HFFc6 (cell line): ENCODE data around the gene ZNF628. TPM values are rescaled to one million over a fixed set of nuclear protein-coding genes. Genes with fewer than 3 reads are reported as not detected.
A peak's percentile ranks its signal among the peaks of the same experiment; 100 is the strongest.
"Not testable (repeated sequence)": the region's sequence is repeated elsewhere in the genome, so short reads cannot be mapped to it uniquely, and the experiment has no call there.

ENCODE experiments used
- DNase-seq: peaks from one replicate; pipeline ENCODE4 v3.0.0-alpha.2; 2018
- H3K27ac Mint-ChIP-seq: 2 replicates; pipeline ENCODE4 v1.8.0; 2020; ENCODE audit warnings: mild to moderate bottlenecking, mixed read lengths
- H3K27me3 Mint-ChIP-seq: 2 replicates; pipeline ENCODE4 v1.8.0; 2021; ENCODE audit warnings: mild to moderate bottlenecking, moderate library complexity, mixed read lengths; ENCODE audit not compliant: insufficient read depth
- H3K36me3 Mint-ChIP-seq: 2 replicates; pipeline ENCODE4 v1.8.0; 2021; ENCODE audit warnings: low read depth, mixed read lengths
- H3K4me1 Mint-ChIP-seq: 2 replicates; pipeline ENCODE4 v1.8.0; 2020; ENCODE audit warnings: low read depth, mixed read lengths
- H3K4me3 Mint-ChIP-seq: 2 replicates; pipeline ENCODE4 v1.8.0; 2020; ENCODE audit warnings: mild to moderate bottlenecking, moderate library complexity, mixed read lengths
- H3K9me3 Mint-ChIP-seq: 2 replicates; pipeline ENCODE4 v1.8.0; 2020; ENCODE audit warnings: mild to moderate bottlenecking, mixed read lengths
- CTCF ChIP-seq: fragments of 200-600 bp; sonication (generic); IDR thresholded peaks from 2 replicates; pipeline ENCODE4 v1.5.0; 2021; ENCODE audit warnings: antibody characterized with exemption, mild to moderate bottlenecking
- total RNA-seq, 6 experiments: library from RNA; stranded (reverse); fragmentation: NEBNext Ultra II Directional; extraction: Animal tissue kit (Norgen Biotek cat#: 25700); gene quantifications; 2 replicates in 1 of 6; 3 replicates in 5 of 6; pipeline ENCODE4 v1.2.3, GENCODE V29; 2021

Gene ZNF628
- total RNA-seq, 6 experiments from 2014 or later: 8.6 to 11.3 (median 9.5) TPM

- Mint-ChIP-seq H3K4me3 (no peak overlapping the region), H3K27me3 (peaks cover 6% of the 10 kb centered on the region), H3K4me1 (peaks cover 61% of the 10 kb centered on the region), H3K36me3 (peaks cover 15% of the 10 kb centered on the region; the same call in 1 of the 2 replicates), H3K27ac (peak overlapping the region; percentile 76; the same call in 1 of the 2 replicates), H3K9me3 (no peaks in the 10 kb centered on the region)
- DNase-seq: no peak
- no peak for TF ChIP-seq CTCF
These were observed 16.0 kb downstream of the ZNF628 start for GRCh38 chr19:55492362-55492944.

GRCh38 chr19:55493052-55493644 is 16.7 kb downstream of the ZNF628 start:
- H3K4me1 Mint-ChIP-seq: peaks cover 59% of the 10 kb centered on the region
- H3K36me3 Mint-ChIP-seq: peaks cover 15% of the 10 kb centered on the region; the same call in 1 of the 2 replicates

GRCh38 chr19:55493645-55494171 is 17.3 kb downstream of the ZNF628 start:
- Mint-ChIP-seq H3K4me1 (peaks cover 55% of the 10 kb centered on the region), H3K9me3 (no peaks in the 10 kb centered on the region), H3K27ac (peak overlapping the region; percentile 92), H3K27me3 (peaks cover 3% of the 10 kb centered on the region), H3K36me3 (peaks cover 15% of the 10 kb centered on the region; the same call in 1 of the 2 replicates), H3K4me3 (peak overlapping the region; percentile 92)
- TF ChIP-seq CTCF: no peak
- DNase-seq: no peak

More at GRCh38 chr19:55493052-55493644, 16.7 kb downstream of the ZNF628 start:
- peak; percentile 45 for DNase-seq
- no peak; the same call in 1 of the 2 replicates for TF ChIP-seq CTCF
- H3K27me3 Mint-ChIP-seq: peaks cover 6% of the 10 kb centered on the region
- H3K4me3 Mint-ChIP-seq: peak overlapping the region; percentile 63
- H3K9me3 Mint-ChIP-seq: no peaks in the 10 kb centered on the region
- H3K27ac Mint-ChIP-seq: peak overlapping the region; percentile 76

GRCh38 chr19:55494172-55494761 is 17.9 kb downstream of the ZNF628 start:
- Mint-ChIP-seq H3K9me3 (no peaks in the 10 kb centered on the region), H3K4me1 (peaks cover 59% of the 10 kb centered on the region), H3K4me3 (peak overlapping the region; percentile 92), H3K36me3 (peaks cover 15% of the 10 kb centered on the region; the same call in 1 of the 2 replicates), H3K27me3 (peaks cover 3% of the 10 kb centered on the region), H3K27ac (peak overlapping the region; percentile 92)
- peak; percentile 59 for DNase-seq
- TF ChIP-seq CTCF: no peak

- Mint-ChIP-seq H3K27me3 (peaks cover 3% of the 10 kb centered on the region), H3K36me3 (peaks cover 15% of the 10 kb centered on the region; the same call in 1 of the 2 replicates), H3K4me1 (peaks cover 59% of the 10 kb centered on the region), H3K4me3 (peak overlapping the region; percentile 55), H3K9me3 (no peaks in the 10 kb centered on the region), H3K27ac (peak overlapping the region; percentile 63)
- no peak for TF ChIP-seq CTCF
- no peak for DNase-seq
These were observed 19.4 kb downstream of the ZNF628 start for GRCh38 chr19:55495646-55496349.

GRCh38 chr19:55496820-55497219 is 20.4 kb downstream of the ZNF628 start:
- Mint-ChIP-seq H3K27ac (peak overlapping the region; percentile 20), H3K36me3 (peaks cover 19% of the 10 kb centered on the region; the same call in 1 of the 2 replicates), H3K4me1 (peaks cover 54% of the 10 kb centered on the region)
- H3K9me3 Mint-ChIP-seq, DNase-seq, H3K4me3 Mint-ChIP-seq, H3K27me3 Mint-ChIP-seq: not testable (repeated sequence)
